Gastrocnemius medialis (tissue), 4 donors: Measurements from ENCODE around the gene THSD7A.

ENCODE experiments used
- CTCF ChIP-seq, 5 experiments: fragments of 450-650 bp in 3 of 5; fragments of 200-600 bp in 2 of 5; sonication (generic) in 2 of 5; IDR thresholded peaks in 4 of 5; conservative IDR thresholded peaks in 1 of 5; 1 replicate in 4 of 5; 2 replicates in 1 of 5; pipeline ENCODE4 v1.5.1; 2016 to 2019; ENCODE audit warnings: antibody characterized with exemption in 5 of 5, mild to moderate bottlenecking in 3 of 5, moderate library complexity in 3 of 5
- POLR2A ChIP-seq, 2 donors: fragments of 450-650 bp; IDR thresholded peaks; one replicate each; pipeline ENCODE4 v1.6.1; 2017; ENCODE audit warnings: antibody characterized with exemption in 2 of 2, mild to moderate bottlenecking in 2 of 2, moderate library complexity in 2 of 2

- no peak for TF ChIP-seq CTCF (IDR thresholded peaks at IDR 0.05 in 4 of 5, conservative IDR thresholded peaks at IDR 0.05 in 1 of 5)
- TF ChIP-seq POLR2A (IDR thresholded peaks at IDR 0.05): no peak
Measured at GRCh38 chr7:11830582-11831155, 1.3 kb downstream of the THSD7A start.
